ENCODE measurements around the gene TRMT1.

TRMT1 gene

GRCh38 chr19:13118424-13119193 lies 2.1 kb upstream of the TRMT1 start:
- ChIA-PET POLR2A (ENCODE audit: low non-redundant PET) (interaction anchor here (1.0 to 1.5 kb wide), 3 partner anchors 14 to 34 kb away, joined by 3 to 8 read pairs (median 5); partner anchors contain the start of genes IER2 and STX10), CTCF (interaction anchor here (1.2 kb wide), 1 partner anchor 9 kb away, joined by 5 read pairs; no protein-coding TSS in a partner anchor)
- peak; percentile 76 for DNase-seq (ENCODE audit: low spot score)
- H3K27ac ChIP-seq: peak overlapping the region; percentile 87
- no peak for TF ChIP-seq CTCF (conservative IDR thresholded peaks at IDR 0.05; ENCODE audit: low read depth)

GRCh38 chr19:13117772-13118423 lies 1.4 kb upstream of the TRMT1 start, which contains the start of gene NACC1:
Gene NACC1, plus strand, starts transcription at chr19:13118264. Its CDS starts 16,944 bp downstream, at chr19:13135208.
- POLR2A ChIA-PET (ENCODE audit: low non-redundant PET): interaction anchor here (1.0 to 1.5 kb wide), 4 partner anchors 14 to 37 kb away, joined by 3 to 8 read pairs (median 6); partner anchors contain the start of genes IER2 and STX10
- CTCF ChIA-PET: interaction anchor here (0.6 to 1.2 kb wide), 4 partner anchors 10 to 35 kb away, joined by 3 to 5 read pairs (median 4); no protein-coding TSS in a partner anchor
- TF ChIP-seq CTCF (conservative IDR thresholded peaks at IDR 0.05; ENCODE audit: low read depth): no peak
- H3K27ac ChIP-seq: peak within 1 kb of the TSS; percentile 87
- DNase-seq (ENCODE audit: low spot score): peak; percentile 98

- no peak for DNase-seq (ENCODE audit: low spot score)
- H3K27ac ChIP-seq: peak overlapping the region; percentile 87
- CTCF ChIA-PET: interaction anchor here (0.6 to 1.2 kb wide), 4 partner anchors 11 to 35 kb away, joined by 3 to 5 read pairs (median 4); no protein-coding TSS in a partner anchor
- TF ChIP-seq CTCF (conservative IDR thresholded peaks at IDR 0.05; ENCODE audit: low read depth): no peak
- POLR2A ChIA-PET (ENCODE audit: low non-redundant PET): interaction anchor here (1.0 to 1.5 kb wide), 4 partner anchors 15 to 38 kb away, joined by 3 to 8 read pairs (median 6); partner anchors contain the start of genes IER2 and STX10
These were observed 734 bp upstream of the TRMT1 start for GRCh38 chr19:13117176-13117771.

- ChIA-PET CTCF (interaction anchor here (0.7 to 0.8 kb wide), 2 partner anchors 11 to 14 kb away, joined by 3 to 9 read pairs; no protein-coding TSS in a partner anchor), POLR2A (ENCODE audit: low non-redundant PET) (no interaction called here)
These were observed 631 bp downstream of the TRMT1 start for GRCh38 chr19:13115936-13116281.

GRCh38 chr19:13112555-13112954 lies 4.0 kb downstream of the TRMT1 start:
- TF ChIP-seq CTCF (conservative IDR thresholded peaks at IDR 0.05; ENCODE audit: low read depth): no peak
- POLR2A ChIA-PET (ENCODE audit: low non-redundant PET): no interaction called here
- no peak for DNase-seq (ENCODE audit: low spot score)
- H3K27ac ChIP-seq: peak overlapping the region; percentile 2; the same call in 1 of the 2 replicates
- CTCF ChIA-PET: no interaction called here

More at GRCh38 chr19:13115936-13116281, 631 bp downstream of the TRMT1 start:
- no peak for TF ChIP-seq CTCF (conservative IDR thresholded peaks at IDR 0.05; ENCODE audit: low read depth)
- peak overlapping the region; percentile 87 for H3K27ac ChIP-seq
- DNase-seq (ENCODE audit: low spot score): no peak

- ChIA-PET CTCF (interaction anchor here (0.6 to 1.2 kb wide), 2 partner anchors 14 to 39 kb away, joined by 3 read pairs; no protein-coding TSS in a partner anchor), POLR2A (ENCODE audit: low non-redundant PET) (no interaction called here)
- no peak for TF ChIP-seq CTCF (conservative IDR thresholded peaks at IDR 0.05; ENCODE audit: low read depth)
- no peak for DNase-seq (ENCODE audit: low spot score)
- H3K27ac ChIP-seq: peak overlapping the region; percentile 31
These were observed 6.4 kb downstream of the TRMT1 start for GRCh38 chr19:13110099-13110610.

All from RWPE1 (cell line).